ENCODE measurements around the gene SOX5. TPM values are rescaled to one million over a fixed set of nuclear protein-coding genes. Genes with fewer than 3 reads are reported as not detected.

SOX5 gene
- total and polyA plus RNA-seq, 2 donors = 6.6 to 61.4 TPM

- Histone ChIP-seq H3K4me1 (ENCODE audit: insufficient read depth) (no peaks in the 10 kb centered on the region), H3K36me3 (ENCODE audit: insufficient read depth) (no peaks in the 10 kb centered on the region), H3K4me3 (ENCODE audit: low read depth, low read length) (no peak overlapping the region), H3K27ac (ENCODE audit: low read depth) (no peak overlapping the region)
- WGBS = 89% methylated on average over 1 of the region's 1 CpG
- DNase-seq (ENCODE audit: extremely low spot score) = no peak
Observed at GRCh38 chr12:23941780-23942179, 7.7 kb downstream of the SOX5 start.

GRCh38 chr12:23938422-23938821, 11.0 kb downstream of the SOX5 start:
- no peak overlapping the region for H3K4me3 ChIP-seq (ENCODE audit: low read depth, low read length)
- H3K27ac ChIP-seq (ENCODE audit: low read depth) = no peak overlapping the region
- 98% methylated on average over 3 of the region's 3 CpGs for WGBS
- no peaks in the 10 kb centered on the region for H3K36me3 ChIP-seq (ENCODE audit: insufficient read depth)
- H3K4me1 ChIP-seq (ENCODE audit: insufficient read depth) = no peaks in the 10 kb centered on the region
- no peak for DNase-seq (ENCODE audit: extremely low spot score)

GRCh38 chr12:23931176-23931575, 18.3 kb downstream of the SOX5 start:
- no peaks in the 10 kb centered on the region for H3K4me1 ChIP-seq (ENCODE audit: insufficient read depth)
- no peaks in the 10 kb centered on the region for H3K36me3 ChIP-seq (ENCODE audit: insufficient read depth)

GRCh38 chr12:23930599-23930998, 18.9 kb downstream of the SOX5 start:
- H3K4me3 ChIP-seq (ENCODE audit: low read depth, low read length) = no peak overlapping the region
- H3K36me3 ChIP-seq (ENCODE audit: insufficient read depth) = no peaks in the 10 kb centered on the region
- no peaks in the 10 kb centered on the region for H3K4me1 ChIP-seq (ENCODE audit: insufficient read depth)
- DNase-seq (ENCODE audit: extremely low spot score) = no peak
- 88% methylated on average over 2 of the region's 2 CpGs for WGBS
- no peak overlapping the region for H3K27ac ChIP-seq (ENCODE audit: low read depth)

More at GRCh38 chr12:23931176-23931575, 18.3 kb downstream of the SOX5 start:
- Histone ChIP-seq H3K4me3 (ENCODE audit: low read depth, low read length) (no peak overlapping the region), H3K27ac (ENCODE audit: low read depth) (no peak overlapping the region)
- DNase-seq (ENCODE audit: extremely low spot score) = no peak
- WGBS = 94% methylated on average over 2 of the region's 2 CpGs

- Histone ChIP-seq H3K27ac (ENCODE audit: low read depth) (no peak overlapping the region), H3K36me3 (ENCODE audit: insufficient read depth) (no peaks in the 10 kb centered on the region), H3K4me3 (ENCODE audit: low read depth, low read length) (no peak overlapping the region), H3K4me1 (ENCODE audit: insufficient read depth) (no peaks in the 10 kb centered on the region)
- WGBS = 58% methylated on average over 2 of the region's 2 CpGs
- DNase-seq (ENCODE audit: extremely low spot score) = no peak
Observed at GRCh38 chr12:23929906-23930305, 19.6 kb downstream of the SOX5 start.

GRCh38 chr12:23927907-23928306, 21.6 kb downstream of the SOX5 start:
- H3K4me1 ChIP-seq (ENCODE audit: insufficient read depth) = no peaks in the 10 kb centered on the region
- H3K36me3 ChIP-seq (ENCODE audit: insufficient read depth) = no peaks in the 10 kb centered on the region
- 91% methylated on average over 3 of the region's 3 CpGs for WGBS
- no peak overlapping the region for H3K27ac ChIP-seq (ENCODE audit: low read depth)
- H3K4me3 ChIP-seq (ENCODE audit: low read depth, low read length) = no peak overlapping the region
- no peak for DNase-seq (ENCODE audit: extremely low spot score)

GRCh38 chr12:23921099-23921856, 28.2 kb downstream of the SOX5 start:
- Histone ChIP-seq H3K4me1 (ENCODE audit: insufficient read depth) (no peaks in the 10 kb centered on the region), H3K4me3 (ENCODE audit: low read depth, low read length) (no peak overlapping the region), H3K27ac (ENCODE audit: low read depth) (no peak overlapping the region), H3K36me3 (ENCODE audit: insufficient read depth) (no peaks in the 10 kb centered on the region)
- 52% methylated on average over 5 of the region's 5 CpGs for WGBS
- no peak for DNase-seq (ENCODE audit: extremely low spot score)

- no peak for DNase-seq (ENCODE audit: extremely low spot score)
- no peaks in the 10 kb centered on the region for H3K36me3 ChIP-seq (ENCODE audit: insufficient read depth)
- no peak overlapping the region for H3K4me3 ChIP-seq (ENCODE audit: low read depth, low read length)
- H3K27ac ChIP-seq (ENCODE audit: low read depth) = no peak overlapping the region
- WGBS = 96% methylated on average over 3 of the region's 3 CpGs
- H3K4me1 ChIP-seq (ENCODE audit: insufficient read depth) = no peaks in the 10 kb centered on the region
Observed at GRCh38 chr12:23911574-23911973, 37.9 kb downstream of the SOX5 start.

GRCh38 chr12:23909551-23909950, 39.9 kb downstream of the SOX5 start:
- H3K27ac ChIP-seq (ENCODE audit: low read depth) = no peak overlapping the region
- WGBS = 81% methylated on average over 1 of the region's 1 CpG
- H3K4me3 ChIP-seq (ENCODE audit: low read depth, low read length) = no peak overlapping the region
- H3K4me1 ChIP-seq (ENCODE audit: insufficient read depth) = no peaks in the 10 kb centered on the region
- no peaks in the 10 kb centered on the region for H3K36me3 ChIP-seq (ENCODE audit: insufficient read depth)
- DNase-seq (ENCODE audit: extremely low spot score) = no peak

- Histone ChIP-seq H3K4me1 (ENCODE audit: insufficient read depth) (no peaks in the 10 kb centered on the region), H3K36me3 (ENCODE audit: insufficient read depth) (no peaks in the 10 kb centered on the region), H3K4me3 (ENCODE audit: low read depth, low read length) (no peak overlapping the region), H3K27ac (ENCODE audit: low read depth) (no peak overlapping the region)
- WGBS = 76% methylated on average over 6 of the region's 6 CpGs
- DNase-seq (ENCODE audit: extremely low spot score) = no peak
Observed at GRCh38 chr12:23906329-23906728, 43.1 kb downstream of the SOX5 start.

GRCh38 chr12:23899434-23899833, 50.0 kb downstream of the SOX5 start:
- Histone ChIP-seq H3K27ac (ENCODE audit: low read depth) (no peak overlapping the region), H3K4me3 (ENCODE audit: low read depth, low read length) (no peak overlapping the region), H3K36me3 (ENCODE audit: insufficient read depth) (no peaks in the 10 kb centered on the region), H3K4me1 (ENCODE audit: insufficient read depth) (no peaks in the 10 kb centered on the region)
- WGBS = 96% methylated on average over 3 of the region's 3 CpGs
- no peak for DNase-seq (ENCODE audit: extremely low spot score)

- Histone ChIP-seq H3K4me3 (ENCODE audit: low read depth, low read length) (no peak overlapping the region), H3K36me3 (ENCODE audit: insufficient read depth) (no peaks in the 10 kb centered on the region), H3K4me1 (ENCODE audit: insufficient read depth) (no peaks in the 10 kb centered on the region), H3K27ac (ENCODE audit: low read depth) (no peak overlapping the region)
- no peak for DNase-seq (ENCODE audit: extremely low spot score)
- 52% methylated on average over 1 of the region's 1 CpG for WGBS
Observed at GRCh38 chr12:23898121-23898520, 51.3 kb downstream of the SOX5 start.

- H3K4me1 ChIP-seq (ENCODE audit: insufficient read depth) = no peaks in the 10 kb centered on the region
- DNase-seq (ENCODE audit: extremely low spot score) = no peak
Observed at GRCh38 chr12:23895792-23896218, 53.7 kb downstream of the SOX5 start.

GRCh38 chr12:23893611-23894010, 55.9 kb downstream of the SOX5 start:
- 98% methylated on average over 1 of the region's 1 CpG for WGBS
- Histone ChIP-seq H3K27ac (ENCODE audit: low read depth) (no peak overlapping the region), H3K36me3 (ENCODE audit: insufficient read depth) (no peaks in the 10 kb centered on the region), H3K4me1 (ENCODE audit: insufficient read depth) (no peaks in the 10 kb centered on the region), H3K4me3 (ENCODE audit: low read depth, low read length) (no peak overlapping the region)
- DNase-seq (ENCODE audit: extremely low spot score) = no peak

More at GRCh38 chr12:23895792-23896218, 53.7 kb downstream of the SOX5 start:
- H3K27ac ChIP-seq (ENCODE audit: low read depth) = no peak overlapping the region
- H3K36me3 ChIP-seq (ENCODE audit: insufficient read depth) = no peaks in the 10 kb centered on the region
- 75% methylated on average over 5 of the region's 5 CpGs for WGBS
- H3K4me3 ChIP-seq (ENCODE audit: low read depth, low read length) = no peak overlapping the region
